Parathyroid adenoma (tissue), 2 donors: Measurements from ENCODE around the gene PCDHB10.

ENCODE experiments used
- H2AFZ ChIP-seq: fragments of 300-600 bp; sonication (generic); one replicate; pipeline ENCODE4 v1.7.0; 2017; ENCODE audit warnings: antibody characterized with exemption, mild to moderate bottlenecking
- H3K27ac ChIP-seq: fragments of 300-600 bp; sonication (generic); one replicate; pipeline ENCODE4 v1.7.0; 2017
- H3K27me3 ChIP-seq: fragments of 300-600 bp; sonication (generic); one replicate; pipeline ENCODE4 v1.7.0; 2017; ENCODE audit warnings: low read length; ENCODE audit not compliant: control insufficient read depth, insufficient read depth
- H3K36me3 ChIP-seq: fragments of 300-600 bp; sonication (generic); one replicate; pipeline ENCODE4 v1.7.0; 2017; ENCODE audit warnings: low read length; ENCODE audit not compliant: control insufficient read depth, insufficient read depth
- H3K4me1 ChIP-seq: fragments of 300-600 bp; sonication (generic); one replicate; pipeline ENCODE4 v1.7.0; 2017; ENCODE audit warnings: control low read depth
- H3K4me2 ChIP-seq: fragments of 300-600 bp; sonication (generic); one replicate; pipeline ENCODE4 v1.7.0; 2017; ENCODE audit warnings: low read length
- H3K4me3 ChIP-seq: fragments of 300-600 bp; sonication (generic); one replicate; pipeline ENCODE4 v1.7.0; 2017; ENCODE audit warnings: low read depth, low read length
- H3K79me2 ChIP-seq: fragments of 300-600 bp; sonication (generic); one replicate; pipeline ENCODE4 v1.7.0; 2017; ENCODE audit warnings: control low read depth
- H3K9ac ChIP-seq: fragments of 300-600 bp; sonication (generic); one replicate; pipeline ENCODE4 v1.7.0; 2017; ENCODE audit warnings: mild to moderate bottlenecking
- H3K9me3 ChIP-seq: fragments of 300-600 bp; sonication (generic); one replicate; pipeline ENCODE4 v1.7.0; 2017; ENCODE audit warnings: low read length; ENCODE audit not compliant: control insufficient read depth
- TF ChIP-seq, protein P1 (sequence below): fragments of 300-600 bp; sonication (generic); IDR thresholded peaks from one replicate; pipeline ENCODE4 v1.7.0; 2017; ENCODE audit warnings: antibody characterized with exemption, mild to moderate bottlenecking
- donor health status: primary hyperparathyroidism.

PCDHB10 gene

DNA sequence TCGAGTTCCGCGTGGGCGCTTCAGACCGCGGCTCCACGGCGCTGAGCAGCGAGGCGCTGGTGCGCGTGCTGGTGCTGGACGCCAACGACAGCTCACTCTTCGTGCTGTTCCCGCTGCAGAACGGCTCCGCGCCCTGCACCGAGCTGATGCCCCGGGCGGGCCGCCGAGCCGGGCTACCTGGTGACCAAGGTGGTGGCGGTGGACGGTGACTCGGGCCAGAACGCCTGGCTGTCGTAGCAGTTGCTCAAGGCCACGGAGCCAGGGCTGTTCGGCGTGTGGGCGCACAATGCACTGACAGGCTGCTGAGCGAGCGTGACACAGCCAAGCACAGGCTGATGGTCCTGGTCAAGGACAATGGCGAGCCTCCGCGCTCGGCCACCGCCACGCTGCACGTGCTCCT is 49.3 kb downstream of the PCDHB10 start:
- TF ChIP-seq, protein P1, sequence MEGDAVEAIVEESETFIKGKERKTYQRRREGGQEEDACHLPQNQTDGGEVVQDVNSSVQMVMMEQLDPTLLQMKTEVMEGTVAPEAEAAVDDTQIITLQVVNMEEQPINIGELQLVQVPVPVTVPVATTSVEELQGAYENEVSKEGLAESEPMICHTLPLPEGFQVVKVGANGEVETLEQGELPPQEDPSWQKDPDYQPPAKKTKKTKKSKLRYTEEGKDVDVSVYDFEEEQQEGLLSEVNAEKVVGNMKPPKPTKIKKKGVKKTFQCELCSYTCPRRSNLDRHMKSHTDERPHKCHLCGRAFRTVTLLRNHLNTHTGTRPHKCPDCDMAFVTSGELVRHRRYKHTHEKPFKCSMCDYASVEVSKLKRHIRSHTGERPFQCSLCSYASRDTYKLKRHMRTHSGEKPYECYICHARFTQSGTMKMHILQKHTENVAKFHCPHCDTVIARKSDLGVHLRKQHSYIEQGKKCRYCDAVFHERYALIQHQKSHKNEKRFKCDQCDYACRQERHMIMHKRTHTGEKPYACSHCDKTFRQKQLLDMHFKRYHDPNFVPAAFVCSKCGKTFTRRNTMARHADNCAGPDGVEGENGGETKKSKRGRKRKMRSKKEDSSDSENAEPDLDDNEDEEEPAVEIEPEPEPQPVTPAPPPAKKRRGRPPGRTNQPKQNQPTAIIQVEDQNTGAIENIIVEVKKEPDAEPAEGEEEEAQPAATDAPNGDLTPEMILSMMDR = no peak
- Histone ChIP-seq H3K36me3 (no peaks in the 10 kb centered on the region), H3K79me2 (no peaks in the 10 kb centered on the region), H2AFZ (no peak overlapping the region), H3K4me2 (no peak overlapping the region), H3K9me3 (peaks cover 11% of the 10 kb centered on the region), H3K4me3 (no peak overlapping the region), H3K27ac (no peak overlapping the region), H3K27me3 (no peaks in the 10 kb centered on the region), H3K9ac (no peak overlapping the region), H3K4me1 (no peaks in the 10 kb centered on the region)
